Smooth muscle cell (in vitro differentiated cells): ENCODE data around the gene KIF2C. TPM values are rescaled to one million over a fixed set of nuclear protein-coding genes. Genes with fewer than 3 reads are reported as not detected.

Source experiments
- DNase-seq: peaks from one replicate; lab custom pipeline; 2025; ENCODE audit not compliant: unreplicated experiment; lab: John Stamatoyannopoulos, UW
- H2AFZ ChIP-seq: fragments of 200-600 bp; sonication (generic); 2 replicates; pipeline ENCODE4 v1.6.0; 2016; ENCODE audit warnings: antibody characterized with exemption, low read depth, mild to moderate bottlenecking
- H3F3A ChIP-seq: fragments of 200-600 bp; sonication (generic); 2 replicates; pipeline ENCODE4 v1.6.0; 2017; ENCODE audit warnings: antibody characterized with exemption, low read depth
- H3K27ac ChIP-seq: fragments of 200-600 bp; sonication (generic); 2 replicates; pipeline ENCODE4 v1.5.1; 2016; ENCODE audit warnings: low read depth, mild to moderate bottlenecking
- H3K27me3 ChIP-seq: fragments of 200-600 bp; sonication (generic); 2 replicates; pipeline ENCODE4 v1.6.1; 2016; ENCODE audit warnings: low read depth, mild to moderate bottlenecking
- H3K36me3 ChIP-seq: fragments of 200-600 bp; sonication (generic); 2 replicates; pipeline ENCODE4 v1.5.1; 2016; ENCODE audit warnings: low read depth
- H3K4me1 ChIP-seq: fragments of 200-600 bp; sonication (generic); 2 replicates; pipeline ENCODE4 v1.5.1; 2016; ENCODE audit warnings: low read depth
- H3K4me2 ChIP-seq: fragments of 200-600 bp; sonication (generic); 2 replicates; pipeline ENCODE4 v1.6.0; 2016; ENCODE audit warnings: mild to moderate bottlenecking
- H3K4me3 ChIP-seq: fragments of 200-600 bp; sonication (generic); 2 replicates; pipeline ENCODE4 v1.5.1; 2016; ENCODE audit warnings: mild to moderate bottlenecking
- H3K79me2 ChIP-seq: fragments of 200-600 bp; sonication (generic); 2 replicates; pipeline ENCODE4 v1.6.0; 2016; ENCODE audit warnings: low read depth, mild to moderate bottlenecking
- H3K9ac ChIP-seq: fragments of 200-600 bp; sonication (generic); 2 replicates; pipeline ENCODE4 v1.6.0; 2016; ENCODE audit warnings: low read depth
- H3K9me3 ChIP-seq: fragments of 200-600 bp; sonication (generic); replicated peaks from 2 replicates; pipeline ENCODE4 v1.5.1; 2016; ENCODE audit warnings: low read depth
- H4K20me1 ChIP-seq: fragments of 200-600 bp; sonication (generic); 2 replicates; pipeline ENCODE4 v1.6.0; 2016; ENCODE audit warnings: low read depth
- WGBS: methylation state at CpG from one replicate; pipeline ENCODE4 v1.1.7; 2016; ENCODE audit warnings: low lambda C conversion rate; 5-methylcytosine and 5-hydroxymethylcytosine counted together
- polyA plus RNA-seq: library from polyadenylated mRNA; unstranded; fragments of >200 nt; fragmentation: Nextera tagmentation; extraction: Ambion mirVana; gene quantifications from 2 replicates; pipeline ENCODE4 v1.2.1, GENCODE V29; 2016
- total RNA-seq: library from RNA; depleted of rRNA; stranded (reverse); fragments of >200 nt; gene quantifications from 2 replicates; pipeline ENCODE4 v1.2.3, GENCODE V29; 2014
- TF ChIP-seq, protein P1 (sequence below): fragments of 200-600 bp; sonication (generic); IDR thresholded peaks from 2 replicates; pipeline ENCODE4 v1.5.1; 2017; ENCODE audit warnings: borderline replicate concordance, mild to moderate bottlenecking, antibody characterized with exemption; ENCODE audit not compliant: insufficient read depth, poor library complexity, severe bottlenecking

KIF2C gene
- total and polyA plus RNA-seq, 2 experiments from 2014 or later: 5.7 to 8.5 TPM

DNA sequence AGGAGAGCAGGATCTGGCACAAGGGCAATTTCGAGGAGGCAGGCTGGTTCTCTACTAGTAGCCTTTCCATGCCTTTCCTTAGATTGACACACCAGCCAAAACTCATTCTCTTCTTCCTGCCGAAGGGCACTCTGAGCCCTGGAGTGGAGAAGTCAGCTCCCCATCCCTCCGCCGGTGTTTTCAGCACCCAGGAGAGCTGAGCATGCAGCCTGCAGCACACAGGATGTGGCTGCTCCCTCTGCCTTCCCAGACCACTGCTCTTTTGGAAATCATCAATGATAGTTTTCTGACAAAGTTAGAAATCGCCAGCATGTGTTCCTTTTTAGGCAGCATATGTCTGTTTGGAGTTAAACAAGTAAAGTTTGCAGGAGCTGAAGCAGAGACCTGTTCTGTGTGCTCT is 20.3 kb upstream of the KIF2C start:
- Histone ChIP-seq H3K4me3 (no peak overlapping the region), H3K36me3 (no peaks in the 10 kb centered on the region), H3K27me3 (no peaks in the 10 kb centered on the region), H3K79me2 (no peaks in the 10 kb centered on the region), H3K27ac (no peak overlapping the region), H2AFZ (no peak overlapping the region), H3K4me1 (no peaks in the 10 kb centered on the region), H3K4me2 (no peak overlapping the region), H3F3A (no peaks in the 10 kb centered on the region), H4K20me1 (no peaks in the 10 kb centered on the region), H3K9ac (no peak overlapping the region), H3K9me3 (no peaks in the 10 kb centered on the region)
- TF ChIP-seq, protein P1, sequence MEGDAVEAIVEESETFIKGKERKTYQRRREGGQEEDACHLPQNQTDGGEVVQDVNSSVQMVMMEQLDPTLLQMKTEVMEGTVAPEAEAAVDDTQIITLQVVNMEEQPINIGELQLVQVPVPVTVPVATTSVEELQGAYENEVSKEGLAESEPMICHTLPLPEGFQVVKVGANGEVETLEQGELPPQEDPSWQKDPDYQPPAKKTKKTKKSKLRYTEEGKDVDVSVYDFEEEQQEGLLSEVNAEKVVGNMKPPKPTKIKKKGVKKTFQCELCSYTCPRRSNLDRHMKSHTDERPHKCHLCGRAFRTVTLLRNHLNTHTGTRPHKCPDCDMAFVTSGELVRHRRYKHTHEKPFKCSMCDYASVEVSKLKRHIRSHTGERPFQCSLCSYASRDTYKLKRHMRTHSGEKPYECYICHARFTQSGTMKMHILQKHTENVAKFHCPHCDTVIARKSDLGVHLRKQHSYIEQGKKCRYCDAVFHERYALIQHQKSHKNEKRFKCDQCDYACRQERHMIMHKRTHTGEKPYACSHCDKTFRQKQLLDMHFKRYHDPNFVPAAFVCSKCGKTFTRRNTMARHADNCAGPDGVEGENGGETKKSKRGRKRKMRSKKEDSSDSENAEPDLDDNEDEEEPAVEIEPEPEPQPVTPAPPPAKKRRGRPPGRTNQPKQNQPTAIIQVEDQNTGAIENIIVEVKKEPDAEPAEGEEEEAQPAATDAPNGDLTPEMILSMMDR: no peak
- 78% methylated on average over 5 of the region's 5 CpGs for WGBS
- no peak for DNase-seq

DNA sequence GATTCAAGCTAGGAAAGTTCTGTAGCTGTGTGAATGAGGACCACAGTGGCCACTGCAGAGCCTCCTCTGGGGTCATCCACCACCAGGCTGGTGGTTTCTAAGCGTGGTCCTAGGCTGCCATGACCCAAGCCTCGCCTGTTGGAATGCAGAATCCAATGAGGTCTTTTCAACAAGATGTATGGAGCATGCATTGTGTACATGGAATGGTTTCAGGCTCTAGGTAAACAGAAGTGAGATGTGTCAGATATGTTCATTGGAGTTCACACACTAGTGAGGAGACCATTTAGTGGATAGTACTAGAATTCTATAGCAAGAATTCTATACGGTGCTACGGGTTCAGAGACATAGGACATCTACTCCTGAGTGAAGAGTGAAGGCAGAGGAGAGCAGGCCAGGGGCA is 19.4 kb upstream of the KIF2C start:
- no peaks in the 10 kb centered on the region for H3K36me3 ChIP-seq
- TF ChIP-seq, protein P1: no peak

DNA sequence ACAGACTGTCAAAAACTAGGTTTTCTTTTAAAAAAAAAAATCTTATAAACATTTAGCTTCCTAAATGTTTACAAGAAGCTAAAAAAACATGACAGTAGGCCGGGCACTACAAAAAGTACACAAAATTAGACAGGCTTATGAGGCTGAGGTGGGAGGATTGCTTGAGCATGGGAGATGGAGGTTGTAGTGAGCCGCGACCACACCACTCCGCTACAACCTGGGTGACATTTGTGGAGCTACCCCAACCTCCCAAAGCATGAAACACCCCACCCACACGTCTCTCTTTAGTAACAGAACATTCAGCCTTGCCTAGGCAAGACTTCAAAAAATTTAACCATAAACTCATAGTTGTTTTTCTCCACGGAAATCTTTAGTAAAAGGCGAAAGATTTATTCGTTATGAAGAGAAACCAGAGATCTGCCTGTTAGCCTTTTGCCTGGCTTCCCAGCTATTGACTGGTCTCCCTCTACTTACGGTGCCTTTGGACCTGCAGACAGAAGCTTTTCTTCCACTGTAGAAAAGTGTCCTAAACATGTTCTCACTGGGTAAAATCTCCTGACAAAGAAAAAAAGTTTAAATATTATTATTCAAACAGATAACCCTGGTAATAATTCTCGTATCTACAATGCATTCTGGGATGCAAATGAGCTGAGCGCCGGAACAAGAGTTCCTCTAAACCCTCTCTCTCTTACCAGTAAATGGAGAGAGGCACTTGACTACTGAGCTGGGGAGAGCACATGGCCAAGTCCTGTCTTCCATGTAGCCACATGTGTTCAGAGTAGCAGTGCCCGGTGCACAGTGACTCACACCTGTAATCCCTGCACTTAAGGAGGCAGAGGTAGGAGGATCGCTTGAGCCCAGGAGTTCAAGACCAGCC is 17.9 kb upstream of the KIF2C start:
- WGBS: 38% methylated on average over 14 of the region's 14 CpGs
- Histone ChIP-seq H3K36me3 (no peaks in the 10 kb centered on the region), H3K27ac (peak overlapping the region; percentile 69), H3K4me3 (no peak overlapping the region), H3K9ac (no peak overlapping the region), H4K20me1 (no peaks in the 10 kb centered on the region), H3K9me3 (no peaks in the 10 kb centered on the region), H3F3A (no peaks in the 10 kb centered on the region), H2AFZ (no peak overlapping the region), H3K4me2 (peak overlapping the region; percentile 48), H3K79me2 (no peaks in the 10 kb centered on the region), H3K27me3 (no peaks in the 10 kb centered on the region), H3K4me1 (no peaks in the 10 kb centered on the region)
- DNase-seq: no peak
- TF ChIP-seq, protein P1: no peak

More for the DNA sequence above, 19.4 kb upstream of the KIF2C start:
- H2AFZ ChIP-seq: no peak overlapping the region
- no peak overlapping the region for H3K9ac ChIP-seq
- no peaks in the 10 kb centered on the region for H3K9me3 ChIP-seq
- H3K4me3 ChIP-seq: no peak overlapping the region
- no peaks in the 10 kb centered on the region for H3K79me2 ChIP-seq
- no peaks in the 10 kb centered on the region for H3F3A ChIP-seq
- no peaks in the 10 kb centered on the region for H3K4me1 ChIP-seq
- H4K20me1 ChIP-seq: no peaks in the 10 kb centered on the region
- no peaks in the 10 kb centered on the region for H3K27me3 ChIP-seq
- H3K27ac ChIP-seq: no peak overlapping the region
- WGBS: 91% methylated on average over 4 of the region's 4 CpGs
- H3K4me2 ChIP-seq: no peak overlapping the region
- no peak for DNase-seq
